Measurements from ENCODE around the gene APBA2.

Gene APBA2

DNA sequence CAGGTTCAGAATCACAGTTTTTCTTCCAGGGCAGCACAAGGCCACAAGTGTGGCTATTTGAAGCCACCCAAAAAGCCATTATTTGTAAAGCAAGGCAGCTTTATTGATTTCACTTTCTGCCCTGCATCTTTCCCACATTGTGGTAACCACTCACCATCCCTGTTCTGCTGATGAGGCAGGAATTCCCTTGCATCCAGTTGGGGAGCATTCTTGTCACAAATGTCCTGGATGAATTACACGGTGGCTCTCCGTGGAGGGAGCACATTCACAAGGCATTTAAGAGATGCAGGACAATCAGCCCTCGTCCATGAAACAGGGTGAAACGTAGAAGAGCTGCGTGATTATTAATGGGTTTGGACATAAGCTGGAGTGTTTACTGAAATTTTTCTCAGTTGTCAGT is 111.2 kb downstream of the APBA2 start:
- H3K4me1 ChIP-seq (ENCODE audit: control insufficient read depth, insufficient read depth, low read length) = peaks cover 6% of the 10 kb centered on the region
- no peaks in the 10 kb centered on the region for H3K36me3 ChIP-seq (ENCODE audit: control insufficient read depth, insufficient read depth, low read length)
- no peak for DNase-seq (ENCODE audit: low read depth, low spot score)
- no peaks in the 10 kb centered on the region for H3K9me3 ChIP-seq (ENCODE audit: control insufficient read depth, insufficient read depth, low read length)
- no peak overlapping the region for H3K4me3 ChIP-seq (ENCODE audit: low read length)
- no peak overlapping the region for H3K27ac ChIP-seq (ENCODE audit: low read length)
- WGBS (ENCODE audit: insufficient coverage, insufficient read length) = no CpG with 5 or more reads among the region's 5 CpGs
- no peaks in the 10 kb centered on the region for H3K27me3 ChIP-seq (ENCODE audit: control insufficient read depth, insufficient read depth, low read length)

DNA sequence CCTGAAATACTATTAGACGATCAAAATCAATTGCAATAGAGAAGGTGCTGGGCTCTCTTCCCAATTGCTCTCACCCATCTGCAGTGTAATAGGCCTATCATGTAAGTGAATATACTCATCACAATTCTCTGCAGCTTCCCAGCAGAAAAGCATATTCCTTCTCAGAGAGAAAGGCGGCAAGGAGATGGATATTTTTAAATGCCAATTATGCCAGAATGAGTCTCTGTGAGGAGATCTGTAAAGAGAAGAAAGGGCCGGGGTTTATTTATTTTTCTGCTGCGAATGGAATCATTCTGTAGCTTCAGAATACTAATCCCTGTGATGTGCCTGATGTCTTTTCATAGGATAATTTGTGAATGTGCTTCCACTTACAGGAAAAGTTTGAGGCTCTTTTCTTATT is 112.0 kb downstream of the APBA2 start:
- no CpG with 5 or more reads among the region's 4 CpGs for WGBS (ENCODE audit: insufficient coverage, insufficient read length)
- DNase-seq (ENCODE audit: low read depth, low spot score) = no peak
- Histone ChIP-seq H3K4me3 (ENCODE audit: low read length) (no peak overlapping the region), H3K36me3 (ENCODE audit: control insufficient read depth, insufficient read depth, low read length) (no peaks in the 10 kb centered on the region), H3K4me1 (ENCODE audit: control insufficient read depth, insufficient read depth, low read length) (peaks cover 6% of the 10 kb centered on the region), H3K9me3 (ENCODE audit: control insufficient read depth, insufficient read depth, low read length) (no peaks in the 10 kb centered on the region), H3K27ac (ENCODE audit: low read length) (no peak overlapping the region), H3K27me3 (ENCODE audit: control insufficient read depth, insufficient read depth, low read length) (no peaks in the 10 kb centered on the region)

DNA sequence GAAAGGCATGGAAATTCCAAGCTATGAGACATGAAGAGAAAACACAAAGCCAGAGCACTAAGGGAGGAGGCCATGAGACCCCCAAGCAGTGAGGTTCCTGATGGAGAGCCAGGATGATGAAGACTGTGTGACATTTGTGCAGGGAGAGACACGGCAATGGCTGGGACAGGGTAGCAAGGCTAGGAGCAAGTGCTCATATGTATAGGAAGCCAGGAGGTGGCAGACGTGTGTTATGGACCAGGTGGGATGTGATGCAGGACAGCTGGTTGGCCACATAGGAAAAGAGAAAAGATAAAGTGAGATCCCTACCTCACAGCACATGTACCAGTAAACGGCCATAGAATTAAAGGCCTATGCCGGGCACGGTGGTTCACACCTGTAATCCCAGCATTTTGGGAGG is 112.7 kb downstream of the APBA2 start:
- WGBS (ENCODE audit: insufficient coverage, insufficient read length) = no CpG with 5 or more reads among the region's 5 CpGs
- no peaks in the 10 kb centered on the region for H3K27me3 ChIP-seq (ENCODE audit: control insufficient read depth, insufficient read depth, low read length)
- no peak overlapping the region for H3K27ac ChIP-seq (ENCODE audit: low read length)
- H3K4me1 ChIP-seq (ENCODE audit: control insufficient read depth, insufficient read depth, low read length) = peaks cover 6% of the 10 kb centered on the region
- DNase-seq (ENCODE audit: low read depth, low spot score) = no peak
- H3K9me3 ChIP-seq (ENCODE audit: control insufficient read depth, insufficient read depth, low read length) = no peaks in the 10 kb centered on the region
- H3K4me3 ChIP-seq (ENCODE audit: low read length) = no peak overlapping the region
- no peaks in the 10 kb centered on the region for H3K36me3 ChIP-seq (ENCODE audit: control insufficient read depth, insufficient read depth, low read length)

DNA sequence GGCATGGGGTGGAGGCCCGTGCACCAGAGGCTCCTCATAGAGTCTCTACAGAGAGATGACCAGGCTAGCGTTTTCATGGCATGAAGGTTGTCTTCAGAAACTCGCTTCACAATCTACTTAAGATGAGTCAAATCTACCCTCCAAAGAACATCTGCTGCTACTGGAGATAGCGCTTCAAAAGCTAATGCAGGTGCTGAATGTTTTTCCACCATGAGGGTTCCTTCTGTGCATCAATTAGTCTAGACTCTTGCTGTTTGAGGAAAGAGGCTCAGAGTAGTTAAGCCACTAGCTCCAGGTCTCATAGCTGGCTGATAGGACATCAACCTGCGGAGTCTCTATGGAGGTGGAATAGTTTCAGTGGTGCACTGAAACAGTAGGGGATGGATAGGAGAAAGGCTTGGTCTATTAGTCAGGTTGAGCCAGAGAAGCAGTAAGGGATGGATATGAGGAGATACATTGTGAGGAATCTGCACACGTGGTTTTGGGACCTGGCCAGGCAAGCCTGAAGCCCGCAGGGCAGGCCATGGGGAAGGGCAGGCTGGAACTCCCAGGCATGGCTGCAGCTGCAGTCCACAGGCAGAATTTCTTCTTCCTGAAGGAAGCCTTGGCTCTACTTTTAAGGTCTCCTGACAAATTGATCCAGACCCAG is 117.5 kb downstream of the APBA2 start:
- Histone ChIP-seq H3K36me3 (ENCODE audit: control insufficient read depth, insufficient read depth, low read length) (no peaks in the 10 kb centered on the region), H3K9me3 (ENCODE audit: control insufficient read depth, insufficient read depth, low read length) (no peaks in the 10 kb centered on the region), H3K4me3 (ENCODE audit: low read length) (no peak overlapping the region), H3K27ac (ENCODE audit: low read length) (no peak overlapping the region), H3K4me1 (ENCODE audit: control insufficient read depth, insufficient read depth, low read length) (no peaks in the 10 kb centered on the region), H3K27me3 (ENCODE audit: control insufficient read depth, insufficient read depth, low read length) (no peaks in the 10 kb centered on the region)
- no peak for DNase-seq (ENCODE audit: low read depth, low spot score)
- no CpG with 5 or more reads among the region's 7 CpGs for WGBS (ENCODE audit: insufficient coverage, insufficient read length)

DNA sequence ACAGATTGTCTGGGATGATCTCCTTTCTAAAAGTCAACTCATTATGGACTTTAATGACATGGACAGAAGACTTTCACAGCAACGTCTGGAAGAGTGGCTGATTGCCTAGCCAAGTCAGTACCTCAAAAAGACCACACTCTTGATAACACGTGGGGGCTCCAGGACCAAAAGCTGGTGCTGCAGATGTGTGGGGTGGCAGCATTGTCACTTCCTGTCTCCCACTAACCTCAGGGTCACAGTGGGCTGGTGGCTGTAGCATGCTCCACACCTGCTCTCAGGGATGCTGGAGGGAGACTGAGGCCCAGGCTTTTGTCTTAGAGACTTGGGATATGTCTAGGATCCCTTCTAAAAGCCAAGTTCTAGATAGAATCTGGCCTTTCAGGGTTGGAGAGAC is 118.1 kb downstream of the APBA2 start:
- WGBS (ENCODE audit: insufficient coverage, insufficient read length) = no CpG with 5 or more reads among the region's 2 CpGs

DNA sequence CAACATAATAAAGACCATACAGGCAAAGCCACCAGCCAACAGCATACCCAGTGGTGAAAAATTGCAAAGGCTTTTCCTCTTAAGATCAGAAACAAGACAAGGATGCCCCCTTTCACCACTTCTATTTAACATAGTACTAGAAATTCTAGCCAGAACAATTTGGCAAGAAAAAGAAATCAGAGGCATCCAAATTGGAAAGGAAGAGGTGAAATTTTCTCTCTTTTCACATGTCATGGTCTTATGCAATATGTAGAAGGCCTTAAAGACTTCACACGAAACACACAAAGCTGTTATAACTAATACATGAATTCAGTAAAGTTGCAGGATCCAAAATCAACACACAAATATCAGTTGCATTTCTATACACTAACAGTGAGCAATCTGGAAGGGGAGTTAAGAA is 120.2 kb downstream of the APBA2 start:
- no peaks in the 10 kb centered on the region for H3K9me3 ChIP-seq (ENCODE audit: control insufficient read depth, insufficient read depth, low read length)
- H3K27me3 ChIP-seq (ENCODE audit: control insufficient read depth, insufficient read depth, low read length) = no peaks in the 10 kb centered on the region
- H3K27ac ChIP-seq (ENCODE audit: low read length) = no peak overlapping the region
- H3K4me1 ChIP-seq (ENCODE audit: control insufficient read depth, insufficient read depth, low read length) = no peaks in the 10 kb centered on the region
- no CpG with 5 or more reads among the region's 1 CpG for WGBS (ENCODE audit: insufficient coverage, insufficient read length)
- H3K36me3 ChIP-seq (ENCODE audit: control insufficient read depth, insufficient read depth, low read length) = no peaks in the 10 kb centered on the region
- H3K4me3 ChIP-seq (ENCODE audit: low read length) = no peak overlapping the region
- no peak for DNase-seq (ENCODE audit: low read depth, low spot score)

More for the DNA sequence above, 118.1 kb downstream of the APBA2 start:
- no peaks in the 10 kb centered on the region for H3K27me3 ChIP-seq (ENCODE audit: control insufficient read depth, insufficient read depth, low read length)
- DNase-seq (ENCODE audit: low read depth, low spot score) = no peak
- no peak overlapping the region for H3K27ac ChIP-seq (ENCODE audit: low read length)
- no peaks in the 10 kb centered on the region for H3K4me1 ChIP-seq (ENCODE audit: control insufficient read depth, insufficient read depth, low read length)
- H3K36me3 ChIP-seq (ENCODE audit: control insufficient read depth, insufficient read depth, low read length) = no peaks in the 10 kb centered on the region
- no peak overlapping the region for H3K4me3 ChIP-seq (ENCODE audit: low read length)
- H3K9me3 ChIP-seq (ENCODE audit: control insufficient read depth, insufficient read depth, low read length) = no peaks in the 10 kb centered on the region

DNA sequence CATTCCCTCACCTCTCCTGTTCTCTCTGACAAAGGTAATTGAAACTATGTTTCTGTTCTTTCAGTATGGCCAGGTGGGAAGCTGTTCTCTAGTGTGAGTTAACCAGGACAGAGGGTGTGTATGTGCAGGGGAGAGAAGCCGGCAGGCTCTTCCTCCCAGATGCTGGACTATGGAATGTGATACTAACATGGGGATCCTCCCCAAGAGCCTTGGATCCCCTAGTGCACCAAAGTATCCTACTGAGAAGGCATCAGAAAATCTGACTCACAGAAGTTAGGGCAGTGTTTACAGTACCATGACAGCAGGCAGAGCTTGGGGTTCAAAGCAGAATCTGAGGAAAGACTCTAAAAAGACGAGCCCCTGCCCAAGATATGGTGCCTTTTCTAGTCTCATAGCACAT is 123.1 kb downstream of the APBA2 start:
- WGBS (ENCODE audit: insufficient coverage, insufficient read length) = no CpG with 5 or more reads among the region's 2 CpGs
- Histone ChIP-seq H3K36me3 (ENCODE audit: control insufficient read depth, insufficient read depth, low read length) (no peaks in the 10 kb centered on the region), H3K9me3 (ENCODE audit: control insufficient read depth, insufficient read depth, low read length) (no peaks in the 10 kb centered on the region), H3K27ac (ENCODE audit: low read length) (no peak overlapping the region), H3K27me3 (ENCODE audit: control insufficient read depth, insufficient read depth, low read length) (no peaks in the 10 kb centered on the region; the same call in 1 of the 2 replicates), H3K4me1 (ENCODE audit: control insufficient read depth, insufficient read depth, low read length) (no peaks in the 10 kb centered on the region), H3K4me3 (ENCODE audit: low read length) (no peak overlapping the region)
- no peak for DNase-seq (ENCODE audit: low read depth, low spot score)

DNA sequence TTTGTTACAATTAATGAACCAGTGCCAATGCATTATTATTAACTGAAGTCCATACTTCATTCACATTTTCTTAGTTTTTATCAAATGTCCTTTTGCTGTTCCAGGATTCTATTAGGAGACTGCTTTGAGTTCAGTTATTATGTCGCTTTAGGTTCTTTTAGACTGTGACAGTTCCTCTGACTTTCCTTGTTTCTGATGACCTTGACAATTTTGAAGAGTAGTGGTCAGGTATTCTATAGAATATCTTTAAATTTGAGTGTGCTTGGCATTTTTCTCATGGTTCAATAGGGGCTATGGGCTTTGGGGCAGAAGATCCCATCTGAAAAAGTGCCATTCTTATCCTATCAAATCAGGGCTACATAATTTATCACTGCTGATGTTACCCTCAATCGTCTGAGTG is 126.3 kb downstream of the APBA2 start:
- H3K9me3 ChIP-seq (ENCODE audit: control insufficient read depth, insufficient read depth, low read length) = no peaks in the 10 kb centered on the region
- H3K4me1 ChIP-seq (ENCODE audit: control insufficient read depth, insufficient read depth, low read length) = no peaks in the 10 kb centered on the region
- no CpG with 5 or more reads among the region's 2 CpGs for WGBS (ENCODE audit: insufficient coverage, insufficient read length)
- no peak overlapping the region for H3K27ac ChIP-seq (ENCODE audit: low read length)
- no peak for DNase-seq (ENCODE audit: low read depth, low spot score)
- no peaks in the 10 kb centered on the region for H3K36me3 ChIP-seq (ENCODE audit: control insufficient read depth, insufficient read depth, low read length)
- H3K27me3 ChIP-seq (ENCODE audit: control insufficient read depth, insufficient read depth, low read length) = no peaks in the 10 kb centered on the region; the same call in 1 of the 2 replicates
- H3K4me3 ChIP-seq (ENCODE audit: low read length) = no peak overlapping the region

DNA sequence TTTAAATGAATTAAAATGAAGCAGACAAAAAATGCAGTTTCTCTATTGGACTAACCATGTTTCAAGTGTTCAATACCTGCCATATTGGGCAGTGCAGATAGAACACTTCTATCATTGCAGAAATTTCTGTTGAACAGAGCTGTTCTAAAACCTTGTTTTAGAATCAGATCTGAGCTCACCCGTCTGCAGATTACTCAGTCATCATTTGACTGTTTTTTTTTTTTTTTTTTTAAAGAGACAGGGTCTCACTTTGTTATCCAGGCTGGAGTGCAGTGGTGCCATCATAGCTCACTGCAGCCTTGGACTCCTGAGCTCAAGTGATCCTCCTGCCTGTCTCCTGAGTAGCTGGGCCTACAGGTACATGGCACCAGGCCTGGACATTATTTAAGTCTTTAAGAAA is 128.7 kb downstream of the APBA2 start:
- Histone ChIP-seq H3K9me3 (ENCODE audit: control insufficient read depth, insufficient read depth, low read length) (no peaks in the 10 kb centered on the region), H3K4me1 (ENCODE audit: control insufficient read depth, insufficient read depth, low read length) (no peaks in the 10 kb centered on the region), H3K36me3 (ENCODE audit: control insufficient read depth, insufficient read depth, low read length) (no peaks in the 10 kb centered on the region), H3K4me3 (ENCODE audit: low read length) (no peak overlapping the region), H3K27me3 (ENCODE audit: control insufficient read depth, insufficient read depth, low read length) (no peaks in the 10 kb centered on the region; the same call in 1 of the 2 replicates), H3K27ac (ENCODE audit: low read length) (no peak overlapping the region)
- WGBS (ENCODE audit: insufficient coverage, insufficient read length) = no CpG with 5 or more reads among the region's 1 CpG
- no peak for DNase-seq (ENCODE audit: low read depth, low spot score)

DNA sequence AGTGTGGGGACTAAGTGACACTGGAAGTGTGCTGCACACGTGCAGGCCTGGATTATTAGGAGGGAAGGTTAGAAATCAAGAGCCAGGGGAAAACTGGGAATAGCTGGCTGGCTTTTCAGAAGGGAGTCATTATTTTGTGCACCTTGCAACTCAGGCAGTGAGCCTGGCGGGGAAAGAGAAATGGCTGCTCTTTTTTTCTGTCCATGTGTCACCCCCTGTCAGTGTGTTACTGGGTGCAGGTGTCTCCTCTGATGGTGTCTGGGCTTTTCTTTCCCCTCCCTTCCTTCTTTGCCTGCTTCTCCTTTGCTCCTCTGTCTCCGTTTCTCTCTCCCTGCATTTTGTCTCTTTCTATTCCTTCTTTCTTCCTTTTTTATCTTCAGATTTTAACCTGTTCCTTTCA is 130.7 kb downstream of the APBA2 start:
- Histone ChIP-seq H3K27ac (ENCODE audit: low read length) (no peak overlapping the region), H3K4me3 (ENCODE audit: low read length) (no peak overlapping the region), H3K36me3 (ENCODE audit: control insufficient read depth, insufficient read depth, low read length) (no peaks in the 10 kb centered on the region), H3K9me3 (ENCODE audit: control insufficient read depth, insufficient read depth, low read length) (no peaks in the 10 kb centered on the region), H3K4me1 (ENCODE audit: control insufficient read depth, insufficient read depth, low read length) (no peaks in the 10 kb centered on the region), H3K27me3 (ENCODE audit: control insufficient read depth, insufficient read depth, low read length) (no peaks in the 10 kb centered on the region; the same call in 1 of the 2 replicates)
- DNase-seq (ENCODE audit: low read depth, low spot score) = no peak
- no CpG with 5 or more reads among the region's 3 CpGs for WGBS (ENCODE audit: insufficient coverage, insufficient read length)

DNA sequence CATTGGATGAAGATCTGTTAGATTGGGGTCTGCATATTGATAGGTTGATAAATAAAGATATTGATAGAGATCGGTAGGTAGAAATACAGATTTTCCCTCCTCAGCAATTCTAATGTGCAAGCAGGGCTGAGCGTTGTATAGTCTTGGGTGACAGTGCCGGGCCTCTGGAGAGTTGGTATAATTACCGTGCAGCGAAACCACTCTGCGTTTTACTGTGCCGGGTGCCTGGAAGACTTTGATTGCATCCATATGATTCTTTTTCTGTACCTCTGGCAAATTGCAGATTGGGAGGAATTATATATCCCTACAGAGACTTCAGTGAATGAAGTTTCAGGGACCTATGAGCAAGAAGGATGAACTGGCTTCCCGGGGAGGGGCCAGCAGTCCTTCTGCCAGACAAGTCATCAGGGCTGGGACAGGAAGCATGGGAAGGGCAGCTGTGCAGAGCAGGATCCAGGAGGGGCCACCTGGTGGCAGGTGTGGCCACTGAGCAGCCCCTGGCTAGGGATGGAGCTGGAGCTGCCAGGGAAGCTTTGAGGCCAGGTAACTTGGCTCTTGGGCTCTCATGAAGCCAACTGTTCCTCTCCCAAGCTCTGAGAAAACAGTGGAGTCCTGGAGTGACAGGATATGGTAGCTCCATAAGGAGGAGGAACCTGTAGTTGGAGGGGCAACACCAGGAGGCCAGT is 132.5 kb downstream of the APBA2 start:
- DNase-seq (ENCODE audit: low read depth, low spot score) = peak; percentile 18

More for the DNA sequence above, 132.5 kb downstream of the APBA2 start:
- Histone ChIP-seq H3K4me3 (ENCODE audit: low read length) (no peak overlapping the region), H3K27me3 (ENCODE audit: control insufficient read depth, insufficient read depth, low read length) (no peaks in the 10 kb centered on the region), H3K36me3 (ENCODE audit: control insufficient read depth, insufficient read depth, low read length) (no peaks in the 10 kb centered on the region), H3K4me1 (ENCODE audit: control insufficient read depth, insufficient read depth, low read length) (no peaks in the 10 kb centered on the region), H3K9me3 (ENCODE audit: control insufficient read depth, insufficient read depth, low read length) (no peaks in the 10 kb centered on the region), H3K27ac (ENCODE audit: low read length) (no peak overlapping the region)
- 100% methylated on average over 1 of the region's 8 CpGs for WGBS (ENCODE audit: insufficient coverage, insufficient read length)

All from iPS DF 6.9 (cell line).